AG04450 (cell line): Measurements from ENCODE around the gene NEUROG3. TPM values are rescaled to one million over a fixed set of nuclear protein-coding genes. Genes with fewer than 3 reads are reported as not detected.
"Not testable (repeated sequence)": the region's sequence is repeated elsewhere in the genome, so short reads cannot be mapped to it uniquely, and the experiment has no call there.

Source experiments
- CTCF ChIA-PET: fragments of 300-600, 350-600 bp; formaldehyde crosslinking; extraction: SDS; loops from one replicate; lab custom pipeline; 2022; ENCODE audit warnings: antibody characterized with exemption, inconsistent platforms; lab: Charles Lee
- POLR2A ChIA-PET: fragments of 350-600 bp; formaldehyde crosslinking; extraction: SDS; loops from one replicate; lab custom pipeline; 2021; ENCODE audit warnings: antibody characterized with exemption, inconsistent platforms; lab: Yijun Ruan, JAX
- DNase-seq: peaks from one replicate; pipeline ENCODE4 v3.0.0-alpha.2; 2011; ENCODE audit warnings: low read depth, low spot score
- H3K27ac ChIP-seq: one replicate; pipeline ENCODE4 v1.5.1; 2012; ENCODE audit warnings: low read depth, low read length, control low read depth
- H3K27me3 ChIP-seq: one replicate; pipeline ENCODE4 v1.6.0; 2012; ENCODE audit warnings: low read length; ENCODE audit not compliant: control insufficient read depth, insufficient read depth
- H3K4me3 ChIP-seq: 2 replicates; pipeline ENCODE4 v1.5.1; 2011; ENCODE audit warnings: mild to moderate bottlenecking, low read depth, low read length, control low read depth
- H3K9me3 ChIP-seq: 2 replicates; pipeline ENCODE4 v1.5.1; 2012; ENCODE audit warnings: low read length; ENCODE audit not compliant: control insufficient read depth, insufficient read depth
- CTCF ChIP-seq: IDR thresholded peaks from 2 replicates; pipeline ENCODE4 v1.5.1; 2011; ENCODE audit warnings: low read depth, low read length, control low read depth, inconsistent platforms
- polyA plus RNA-seq: library from polyadenylated mRNA; depleted of rRNA; stranded (reverse); fragments of >200 nt; gene quantifications from 2 replicates; pipeline ENCODE4 v1.2.3, GENCODE V29; 2011; rRNA removed

NEUROG3 gene
- polyA plus RNA-seq, 1 experiment: not detected

GRCh38 chr10:69538461-69538860 is 34.8 kb downstream of the NEUROG3 start:
- ChIA-PET CTCF (no interaction called here), POLR2A (no interaction called here)
- Histone ChIP-seq H3K9me3 (no peaks in the 10 kb centered on the region), H3K4me3 (no peak overlapping the region), H3K27ac (no peak overlapping the region), H3K27me3 (peaks cover 3% of the 10 kb centered on the region)
- DNase-seq: no peak
- TF ChIP-seq CTCF: no peak

GRCh38 chr10:69537449-69537848 is 35.8 kb downstream of the NEUROG3 start:
- Histone ChIP-seq H3K27me3 (peaks cover 3% of the 10 kb centered on the region), H3K27ac (no peak overlapping the region), H3K9me3 (no peaks in the 10 kb centered on the region), H3K4me3 (no peak overlapping the region)
- CTCF ChIA-PET: no interaction called here
- POLR2A ChIA-PET: no interaction called here
- no peak for DNase-seq
- TF ChIP-seq CTCF: no peak

- H3K27me3 ChIP-seq, DNase-seq, CTCF ChIA-PET, H3K4me3 ChIP-seq, H3K27ac ChIP-seq, POLR2A ChIA-PET, H3K9me3 ChIP-seq: not testable (repeated sequence)
Observed at GRCh38 chr10:69536521-69536920, 36.7 kb downstream of the NEUROG3 start.

GRCh38 chr10:69533658-69534057 is 39.6 kb downstream of the NEUROG3 start:
- no peak for DNase-seq
- Histone ChIP-seq H3K27ac (no peak overlapping the region), H3K9me3 (no peaks in the 10 kb centered on the region), H3K27me3 (peaks cover 3% of the 10 kb centered on the region), H3K4me3 (no peak overlapping the region)
- TF ChIP-seq CTCF: no peak
- ChIA-PET CTCF (no interaction called here), POLR2A (no interaction called here)

GRCh38 chr10:69527961-69528360 is 45.3 kb downstream of the NEUROG3 start:
- peaks cover 6% of the 10 kb centered on the region for H3K27me3 ChIP-seq
- ChIA-PET POLR2A (no interaction called here), CTCF (interaction anchor here (1.9 kb wide), 1 partner anchor 13 kb away, joined by 9 read pairs; no protein-coding TSS in a partner anchor)
- no peaks in the 10 kb centered on the region; the same call in 1 of the 2 replicates for H3K9me3 ChIP-seq
- DNase-seq: no peak
- no peak overlapping the region for H3K27ac ChIP-seq
- H3K4me3 ChIP-seq: no peak overlapping the region
- no peak for TF ChIP-seq CTCF

Other genes starting within 250 kb of the NEUROG3 start
- 0.10 TPM in 1 of 2 replicates, not detected in the other for gene TACR2, start 156.5 kb downstream of the NEUROG3 start, polyA plus RNA-seq
- gene TSPAN15, start 122.0 kb downstream of the NEUROG3 start, polyA plus RNA-seq: 0.35 and 0.38 TPM in 2 replicates
- gene FAM241B, start 56.8 kb upstream of the NEUROG3 start, polyA plus RNA-seq: 0.37 and 0.48 TPM in 2 replicates
- gene COL13A1, start 228.5 kb upstream of the NEUROG3 start, polyA plus RNA-seq: 10.9 and 13.1 TPM in 2 replicates